ENCODE measurements around the gene MAP7D3. TPM values are rescaled to one million over a fixed set of nuclear protein-coding genes. Genes with fewer than 3 reads are reported as not detected.

Gene MAP7D3
- total RNA-seq, 4 donors from 2014 or later = 16.5 to 29.8 (median 23.2) TPM

DNA sequence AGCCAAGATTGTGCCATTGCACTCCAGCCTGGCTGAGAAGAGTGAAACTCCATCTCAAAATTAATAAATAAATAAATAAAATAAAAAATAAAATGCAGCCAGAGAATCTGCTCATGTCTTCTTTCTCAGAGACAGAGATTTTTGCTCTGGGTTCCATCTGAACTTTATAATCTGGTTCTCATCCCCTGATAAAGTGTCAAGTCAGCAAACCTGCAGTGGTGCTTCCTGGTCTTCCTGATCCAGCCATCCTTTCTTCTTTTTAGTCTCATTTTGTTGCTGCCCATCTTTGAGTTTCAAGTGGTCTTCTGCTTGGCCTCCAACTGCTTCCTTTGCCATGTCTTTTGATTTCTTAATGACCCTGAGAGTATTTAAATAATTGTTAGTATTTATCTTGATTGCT is 24.1 kb downstream of the MAP7D3 start:
- ATAC-seq (ENCODE audit: low FRiP score) = no peak
- no peak for DNase-seq (ENCODE audit: low spot score)
- TF ChIP-seq, protein P1, sequence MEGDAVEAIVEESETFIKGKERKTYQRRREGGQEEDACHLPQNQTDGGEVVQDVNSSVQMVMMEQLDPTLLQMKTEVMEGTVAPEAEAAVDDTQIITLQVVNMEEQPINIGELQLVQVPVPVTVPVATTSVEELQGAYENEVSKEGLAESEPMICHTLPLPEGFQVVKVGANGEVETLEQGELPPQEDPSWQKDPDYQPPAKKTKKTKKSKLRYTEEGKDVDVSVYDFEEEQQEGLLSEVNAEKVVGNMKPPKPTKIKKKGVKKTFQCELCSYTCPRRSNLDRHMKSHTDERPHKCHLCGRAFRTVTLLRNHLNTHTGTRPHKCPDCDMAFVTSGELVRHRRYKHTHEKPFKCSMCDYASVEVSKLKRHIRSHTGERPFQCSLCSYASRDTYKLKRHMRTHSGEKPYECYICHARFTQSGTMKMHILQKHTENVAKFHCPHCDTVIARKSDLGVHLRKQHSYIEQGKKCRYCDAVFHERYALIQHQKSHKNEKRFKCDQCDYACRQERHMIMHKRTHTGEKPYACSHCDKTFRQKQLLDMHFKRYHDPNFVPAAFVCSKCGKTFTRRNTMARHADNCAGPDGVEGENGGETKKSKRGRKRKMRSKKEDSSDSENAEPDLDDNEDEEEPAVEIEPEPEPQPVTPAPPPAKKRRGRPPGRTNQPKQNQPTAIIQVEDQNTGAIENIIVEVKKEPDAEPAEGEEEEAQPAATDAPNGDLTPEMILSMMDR (IDR thresholded peaks at IDR 0.05) = no peak

GRCh38 chrX:136221851-136222513 is 29.2 kb downstream of the MAP7D3 start:
- ATAC-seq (ENCODE audit: low FRiP score) (no peak), DNase-seq (ENCODE audit: low spot score) (no peak)
- TF ChIP-seq, protein P1 (IDR thresholded peaks at IDR 0.05) = no peak

DNA sequence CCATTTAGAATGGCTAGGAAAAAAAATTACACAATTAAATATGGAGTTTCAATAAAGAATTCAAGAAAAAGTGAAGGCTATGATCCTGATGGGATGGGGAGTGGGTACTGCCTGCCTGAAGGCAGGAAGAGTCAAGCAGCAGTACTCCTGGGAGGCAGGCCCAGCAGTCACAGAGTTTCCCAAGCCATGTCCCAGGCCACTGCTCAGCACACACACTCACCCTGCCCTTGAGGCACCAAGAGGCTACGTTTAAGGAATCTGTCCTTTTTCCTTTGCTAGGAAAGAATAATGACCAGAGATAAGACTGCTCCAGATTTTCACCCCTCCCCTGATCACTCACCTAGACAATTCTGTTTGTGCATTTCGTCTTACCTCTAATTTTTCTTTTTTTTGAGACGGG is 30.2 kb downstream of the MAP7D3 start:
- TF ChIP-seq, protein P1 (IDR thresholded peaks at IDR 0.05) = no peak
- DNase-seq (ENCODE audit: low spot score) (no peak), ATAC-seq (ENCODE audit: low FRiP score) (no peak)

DNA sequence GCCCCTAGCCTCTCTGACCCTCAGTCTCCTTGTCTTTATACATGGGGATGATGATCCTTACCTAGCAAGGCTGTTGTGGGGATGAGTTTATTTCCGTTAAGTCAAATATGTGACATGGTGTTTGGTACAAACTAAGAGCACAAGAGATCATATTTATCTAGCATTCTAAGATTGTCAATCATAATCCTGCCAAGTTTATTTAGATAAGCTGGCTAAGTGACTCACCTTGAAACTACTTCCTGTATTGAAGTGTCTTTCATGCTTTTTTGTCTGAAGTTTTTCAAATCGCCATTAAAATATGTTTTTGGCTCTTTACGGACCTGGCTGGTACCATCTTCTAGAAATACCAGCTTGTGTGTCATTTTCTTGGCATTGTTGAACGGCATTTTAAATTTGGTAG is 30.7 kb downstream of the MAP7D3 start:
- no peak for ATAC-seq (ENCODE audit: low FRiP score)
- TF ChIP-seq, protein P1 (IDR thresholded peaks at IDR 0.05) = no peak
- DNase-seq (ENCODE audit: low spot score) = no peak

DNA sequence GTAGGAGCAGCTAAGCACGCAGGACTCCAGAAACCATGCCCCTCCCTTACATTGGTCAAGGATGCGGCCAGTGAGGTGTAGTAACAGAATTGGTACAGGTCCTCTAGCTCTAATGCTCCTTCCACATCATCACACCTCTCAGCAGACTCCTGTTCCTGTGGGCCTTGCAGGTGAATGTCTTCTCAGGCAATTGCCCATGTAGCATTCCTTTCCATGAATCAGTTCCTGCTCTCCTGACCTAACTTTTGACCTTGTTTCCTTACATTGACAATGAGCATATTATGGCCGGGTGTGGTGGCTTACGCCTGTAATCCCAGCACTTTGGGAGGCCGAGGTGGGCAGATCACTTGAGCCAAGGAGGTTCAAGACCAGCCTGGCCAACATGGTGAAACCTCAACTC is 31.3 kb downstream of the MAP7D3 start:
- TF ChIP-seq, protein P1 (IDR thresholded peaks at IDR 0.05) = no peak
- ATAC-seq (ENCODE audit: low FRiP score) (no peak), DNase-seq (ENCODE audit: low spot score) (no peak)

- no peak for ATAC-seq (ENCODE audit: low FRiP score)
- DNase-seq (ENCODE audit: low spot score) = no peak
- TF ChIP-seq, protein P1 (IDR thresholded peaks at IDR 0.05) = no peak
Measured at GRCh38 chrX:136215559-136215958, 35.6 kb downstream of the MAP7D3 start.

DNA sequence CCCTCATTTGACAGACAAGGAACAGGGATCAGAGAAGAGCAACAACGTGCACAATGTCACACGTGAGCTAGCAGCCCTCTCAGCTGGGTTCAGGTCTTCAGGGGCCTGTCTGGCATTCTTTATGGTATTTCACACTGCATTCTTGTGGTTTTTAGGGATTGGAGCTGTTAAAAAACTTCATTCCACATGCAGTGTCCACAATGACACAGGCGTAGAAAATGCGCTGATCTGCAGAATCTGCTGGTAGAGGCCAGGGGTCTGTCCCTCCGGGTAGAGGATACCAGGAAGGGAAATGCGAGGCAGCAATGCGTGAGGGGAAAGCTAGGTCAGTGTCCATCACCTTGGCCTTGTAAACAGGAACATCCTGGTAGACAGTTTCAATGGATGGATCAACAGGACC is 36.6 kb downstream of the MAP7D3 start:
- TF ChIP-seq, protein P1 (IDR thresholded peaks at IDR 0.05) = no peak
- DNase-seq (ENCODE audit: low spot score) = no peak
- no peak for ATAC-seq (ENCODE audit: low FRiP score)

All from omental fat pad (tissue), 4 donors.